ENCODE data around the gene LARGE1.

The LARGE1 gene

DNA sequence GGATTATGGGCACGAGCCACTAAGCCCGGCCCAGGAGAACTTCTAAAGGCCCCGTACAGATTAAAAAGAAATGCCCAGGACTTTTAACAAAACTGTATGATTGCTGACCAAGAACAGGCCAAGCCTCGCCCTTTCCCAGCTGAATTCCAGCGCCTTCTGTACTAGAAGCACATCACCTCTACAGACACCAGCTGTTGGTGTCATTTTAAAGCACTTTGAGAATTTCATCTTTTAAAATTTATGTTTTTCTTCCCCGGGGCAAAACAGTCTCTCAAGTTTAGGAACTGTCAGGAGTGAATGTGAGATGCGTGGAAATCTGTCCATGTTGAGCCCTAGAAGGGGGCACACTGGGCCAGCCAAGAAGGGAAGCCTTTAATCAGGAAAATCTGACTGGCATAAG, 362.4 kb downstream of the LARGE1 start:
- TF ChIP-seq, protein P1, sequence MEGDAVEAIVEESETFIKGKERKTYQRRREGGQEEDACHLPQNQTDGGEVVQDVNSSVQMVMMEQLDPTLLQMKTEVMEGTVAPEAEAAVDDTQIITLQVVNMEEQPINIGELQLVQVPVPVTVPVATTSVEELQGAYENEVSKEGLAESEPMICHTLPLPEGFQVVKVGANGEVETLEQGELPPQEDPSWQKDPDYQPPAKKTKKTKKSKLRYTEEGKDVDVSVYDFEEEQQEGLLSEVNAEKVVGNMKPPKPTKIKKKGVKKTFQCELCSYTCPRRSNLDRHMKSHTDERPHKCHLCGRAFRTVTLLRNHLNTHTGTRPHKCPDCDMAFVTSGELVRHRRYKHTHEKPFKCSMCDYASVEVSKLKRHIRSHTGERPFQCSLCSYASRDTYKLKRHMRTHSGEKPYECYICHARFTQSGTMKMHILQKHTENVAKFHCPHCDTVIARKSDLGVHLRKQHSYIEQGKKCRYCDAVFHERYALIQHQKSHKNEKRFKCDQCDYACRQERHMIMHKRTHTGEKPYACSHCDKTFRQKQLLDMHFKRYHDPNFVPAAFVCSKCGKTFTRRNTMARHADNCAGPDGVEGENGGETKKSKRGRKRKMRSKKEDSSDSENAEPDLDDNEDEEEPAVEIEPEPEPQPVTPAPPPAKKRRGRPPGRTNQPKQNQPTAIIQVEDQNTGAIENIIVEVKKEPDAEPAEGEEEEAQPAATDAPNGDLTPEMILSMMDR (IDR thresholded peaks at IDR 0.05), result no peak

DNA sequence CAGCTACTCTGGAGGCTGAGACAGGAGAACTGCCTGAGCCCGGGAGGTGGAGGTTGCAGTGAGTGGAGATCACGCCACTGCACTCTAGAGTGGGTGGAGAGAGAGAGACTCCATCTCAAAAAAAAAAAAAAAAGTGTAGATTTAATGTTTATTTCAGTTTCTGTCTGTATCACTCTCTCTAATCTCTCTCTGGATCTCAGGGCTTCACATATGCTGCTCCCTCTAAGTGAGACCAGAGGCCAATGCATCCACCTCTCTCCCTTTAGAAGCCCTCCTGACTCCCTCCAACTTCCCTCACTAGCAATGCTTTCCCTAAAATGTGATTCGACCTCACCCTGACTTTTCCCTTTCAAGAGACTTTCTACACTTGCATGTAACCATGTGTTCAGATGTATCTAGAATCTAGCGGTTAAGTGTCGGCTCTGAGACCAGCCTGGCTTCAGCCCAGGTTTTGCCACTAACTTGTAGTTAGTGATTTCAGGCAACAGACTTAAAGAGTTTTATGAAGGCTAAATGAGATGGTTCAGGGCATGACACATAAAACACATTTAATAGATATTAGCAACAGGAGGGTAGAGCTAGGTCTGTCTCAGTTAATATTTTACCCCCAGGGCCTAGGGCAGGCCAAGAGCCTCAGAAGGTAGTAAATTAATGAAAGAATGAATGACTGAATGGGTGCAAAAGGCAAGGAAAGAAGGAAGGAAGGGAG, 364.3 kb downstream of the LARGE1 start:
- TF ChIP-seq, protein P1 (IDR thresholded peaks at IDR 0.05), result no peak

DNA sequence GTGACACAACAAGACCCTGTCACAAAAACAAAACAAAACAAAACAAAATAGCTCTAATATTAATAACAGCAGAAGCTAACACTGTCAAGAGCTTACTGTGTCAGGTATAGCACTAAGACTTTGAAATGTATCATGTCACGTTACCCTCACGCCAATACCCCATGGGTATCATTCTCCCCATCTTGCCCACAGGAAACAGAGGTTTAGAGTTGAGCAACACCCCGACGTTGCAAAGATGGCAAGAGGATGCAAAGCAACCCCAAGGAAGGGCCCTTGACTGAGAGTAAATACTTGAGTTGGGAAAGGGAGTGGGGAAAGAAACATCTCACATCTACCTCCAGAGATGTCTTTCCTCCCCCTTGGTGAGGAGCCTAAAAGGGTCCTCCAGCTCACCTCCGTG, 366.8 kb downstream of the LARGE1 start:
- TF ChIP-seq, protein P1 (IDR thresholded peaks at IDR 0.05), result no peak

DNA sequence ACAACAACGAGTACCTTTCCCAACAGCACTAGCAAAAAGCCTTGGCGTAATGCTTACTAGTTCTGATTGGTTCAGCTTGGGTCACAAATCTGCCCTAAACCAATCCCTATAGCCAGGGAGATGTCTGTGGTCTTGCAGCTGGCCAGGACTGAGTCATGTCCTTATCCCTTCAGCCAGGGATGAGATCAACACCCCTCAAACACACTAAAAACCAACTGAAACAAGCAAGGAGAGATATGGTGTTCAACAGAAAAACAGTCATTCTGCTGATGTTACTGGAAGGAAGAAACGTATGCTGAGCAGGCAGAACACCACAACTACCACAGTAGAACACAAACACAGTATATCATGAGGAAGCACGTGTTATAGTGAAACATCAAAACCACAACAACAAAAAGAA, 375.6 kb downstream of the LARGE1 start:
- TF ChIP-seq, protein P1 (IDR thresholded peaks at IDR 0.05), result no peak

DNA sequence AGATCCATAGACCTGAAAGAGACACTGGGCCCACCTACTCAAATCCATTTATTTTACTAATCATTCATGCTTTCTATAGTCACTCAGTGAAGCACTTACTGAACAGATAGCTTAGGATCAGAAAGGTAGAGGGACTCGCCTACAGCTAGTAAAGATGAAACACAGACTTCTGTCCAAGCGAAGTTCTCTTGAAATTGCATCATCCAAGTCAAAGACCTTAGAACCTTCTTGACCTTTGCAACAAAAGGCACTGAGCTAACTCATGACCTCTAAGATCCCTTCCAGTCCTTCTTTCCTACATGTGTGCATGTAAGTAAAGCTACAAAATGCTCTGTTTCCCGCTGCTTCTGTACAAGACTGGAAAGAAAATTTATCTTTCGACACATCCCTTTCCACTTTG, 377.6 kb downstream of the LARGE1 start:
- TF ChIP-seq, protein P1 (IDR thresholded peaks at IDR 0.05), result no peak

DNA sequence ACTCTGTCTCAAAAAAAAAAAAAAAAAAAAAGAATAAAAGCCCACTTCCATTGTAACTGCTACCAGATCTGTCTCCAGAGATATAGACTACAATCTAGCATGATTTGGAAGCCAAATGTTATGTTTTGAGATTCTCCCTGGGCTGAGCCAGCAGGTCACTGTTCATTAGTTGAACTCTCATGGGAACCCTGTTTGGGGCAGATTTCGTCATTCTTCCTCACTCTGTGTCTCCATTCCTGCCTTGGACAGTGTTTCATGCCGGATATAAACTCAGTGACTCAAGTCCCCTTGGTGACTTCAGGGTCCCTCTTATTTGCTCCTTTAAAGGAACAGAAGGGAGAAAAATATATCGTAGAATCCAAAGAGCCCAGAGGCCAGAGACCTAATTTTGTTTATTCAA, 378.1 kb downstream of the LARGE1 start:
- TF ChIP-seq, protein P1 (IDR thresholded peaks at IDR 0.05), result no peak

DNA sequence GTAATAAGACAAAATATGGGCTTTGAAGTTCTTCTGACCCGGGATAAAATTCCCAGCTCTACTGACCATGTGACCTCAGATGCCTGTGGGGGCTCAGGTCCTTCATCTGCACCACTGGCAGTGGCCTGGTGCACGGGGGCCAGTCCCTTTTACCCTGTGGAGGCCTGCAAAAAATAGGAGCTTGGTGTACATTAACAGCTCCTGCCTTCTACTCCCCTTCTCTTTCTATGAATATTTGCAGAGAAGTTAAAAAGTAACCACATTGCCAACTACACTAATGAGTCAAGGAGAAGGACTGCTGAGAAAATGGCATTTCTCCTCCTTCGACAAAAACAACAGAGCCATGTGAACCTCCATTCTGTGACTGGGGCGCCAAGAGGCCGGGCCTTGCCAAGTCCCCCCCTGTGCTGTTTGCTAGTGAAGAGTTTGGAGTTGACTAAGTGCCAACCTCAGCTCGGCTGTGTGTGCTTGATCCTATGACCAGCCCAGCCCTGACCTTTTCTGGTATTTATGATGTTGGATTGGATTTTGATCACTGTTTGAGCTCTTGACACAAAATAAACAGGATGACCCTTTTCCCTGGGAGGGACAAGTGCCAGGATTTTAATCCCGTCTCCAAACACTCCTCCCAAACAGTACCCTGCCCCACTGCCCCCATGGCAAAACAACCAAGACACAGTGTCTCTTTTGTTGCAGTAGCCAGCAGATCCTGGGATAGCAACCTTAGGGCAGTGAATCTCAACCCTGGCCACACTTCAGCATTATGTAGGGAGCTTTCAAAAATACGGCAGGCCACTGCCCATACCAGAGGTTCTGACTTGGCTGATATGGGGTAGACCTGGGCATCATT, 380.1 kb downstream of the LARGE1 start:
- TF ChIP-seq, protein P1 (IDR thresholded peaks at IDR 0.05), result no peak
